Suppressor macrophage treated with lipopolysaccharide for 1 hour (primary cell): ENCODE data around the gene AAK1.
A peak's percentile ranks its signal among the peaks of the same experiment; 100 is the strongest.
"Not testable (repeated sequence)": the region's sequence is repeated elsewhere in the genome, so short reads cannot be mapped to it uniquely, and the experiment has no call there.

Source experiments
- DNase-seq, 3 donors: peaks; one replicate each; pipeline ENCODE4 v3.0.0-alpha.2; 2020 to 2022

The AAK1 gene

GRCh38 chr2:69482471-69482870, 161.1 kb downstream of the AAK1 start:
- DNase-seq: no peak

GRCh38 chr2:69481421-69481820, 162.1 kb downstream of the AAK1 start:
- no peak for DNase-seq

GRCh38 chr2:69477627-69478026, 165.9 kb downstream of the AAK1 start:
- no peak for DNase-seq

- no peak for DNase-seq
Observed at GRCh38 chr2:69474688-69475087, 168.9 kb downstream of the AAK1 start.

- no peak for DNase-seq
Observed at GRCh38 chr2:69471793-69472192, 171.7 kb downstream of the AAK1 start.

GRCh38 chr2:69470911-69471310, 172.6 kb downstream of the AAK1 start:
- DNase-seq: no peak

- peak in 2 of 3 donors; percentile 4 to 14 for DNase-seq
Observed at GRCh38 chr2:69469784-69470183, 173.8 kb downstream of the AAK1 start.

- no peak for DNase-seq
Observed at GRCh38 chr2:69469375-69469774, 174.2 kb downstream of the AAK1 start.

GRCh38 chr2:69466728-69467127, 176.8 kb downstream of the AAK1 start:
- DNase-seq: no peak

GRCh38 chr2:69465513-69466456, 177.8 kb downstream of the AAK1 start:
- no peak for DNase-seq

GRCh38 chr2:69464575-69464974, 179.0 kb downstream of the AAK1 start:
- DNase-seq: no peak

GRCh38 chr2:69462780-69463179, 180.8 kb downstream of the AAK1 start:
- no peak for DNase-seq

- DNase-seq: no peak
Observed at GRCh38 chr2:69461404-69461803, 182.1 kb downstream of the AAK1 start.

- no peak for DNase-seq
Observed at GRCh38 chr2:69459936-69460335, 183.6 kb downstream of the AAK1 start.

- DNase-seq: no peak
Observed at GRCh38 chr2:69456950-69457445, 186.5 kb downstream of the AAK1 start.

- DNase-seq: no peak
Observed at GRCh38 chr2:69456154-69456553, 187.4 kb downstream of the AAK1 start.

- DNase-seq: no peak
Observed at GRCh38 chr2:69454976-69455375, 188.6 kb downstream of the AAK1 start.

GRCh38 chr2:69453475-69454129, 189.9 kb downstream of the AAK1 start:
- no peak for DNase-seq

- no peak for DNase-seq
Observed at GRCh38 chr2:69452687-69453086, 190.9 kb downstream of the AAK1 start.

- DNase-seq: no peak
Observed at GRCh38 chr2:69450735-69451416, 192.7 kb downstream of the AAK1 start.

GRCh38 chr2:69449906-69450305, 193.6 kb downstream of the AAK1 start:
- no peak for DNase-seq

GRCh38 chr2:69443673-69444072, 199.9 kb downstream of the AAK1 start:
- DNase-seq: not testable (repeated sequence)

GRCh38 chr2:69439499-69439898, 204.0 kb downstream of the AAK1 start:
- not testable (repeated sequence) for DNase-seq
